Activated effector memory CD4-positive, alpha-beta T cell treated with anti-CD3 and anti-CD28 coated beads, Interleukin-2, amount 50 U/mL, for 16 hours (primary cell): Measurements from ENCODE around the gene TADA1.
A peak's percentile ranks its signal among the peaks of the same experiment; 100 is the strongest.
"Not testable (repeated sequence)": the region's sequence is repeated elsewhere in the genome, so short reads cannot be mapped to it uniquely, and the experiment has no call there.

Experiments used
- DNase-seq: peaks from one replicate; pipeline ENCODE4 v3.0.0-alpha.2; 2020

Gene TADA1

GRCh38 chr1:166843322-166843721, 32.7 kb downstream of the TADA1 start:
- no peak for DNase-seq

DNA sequence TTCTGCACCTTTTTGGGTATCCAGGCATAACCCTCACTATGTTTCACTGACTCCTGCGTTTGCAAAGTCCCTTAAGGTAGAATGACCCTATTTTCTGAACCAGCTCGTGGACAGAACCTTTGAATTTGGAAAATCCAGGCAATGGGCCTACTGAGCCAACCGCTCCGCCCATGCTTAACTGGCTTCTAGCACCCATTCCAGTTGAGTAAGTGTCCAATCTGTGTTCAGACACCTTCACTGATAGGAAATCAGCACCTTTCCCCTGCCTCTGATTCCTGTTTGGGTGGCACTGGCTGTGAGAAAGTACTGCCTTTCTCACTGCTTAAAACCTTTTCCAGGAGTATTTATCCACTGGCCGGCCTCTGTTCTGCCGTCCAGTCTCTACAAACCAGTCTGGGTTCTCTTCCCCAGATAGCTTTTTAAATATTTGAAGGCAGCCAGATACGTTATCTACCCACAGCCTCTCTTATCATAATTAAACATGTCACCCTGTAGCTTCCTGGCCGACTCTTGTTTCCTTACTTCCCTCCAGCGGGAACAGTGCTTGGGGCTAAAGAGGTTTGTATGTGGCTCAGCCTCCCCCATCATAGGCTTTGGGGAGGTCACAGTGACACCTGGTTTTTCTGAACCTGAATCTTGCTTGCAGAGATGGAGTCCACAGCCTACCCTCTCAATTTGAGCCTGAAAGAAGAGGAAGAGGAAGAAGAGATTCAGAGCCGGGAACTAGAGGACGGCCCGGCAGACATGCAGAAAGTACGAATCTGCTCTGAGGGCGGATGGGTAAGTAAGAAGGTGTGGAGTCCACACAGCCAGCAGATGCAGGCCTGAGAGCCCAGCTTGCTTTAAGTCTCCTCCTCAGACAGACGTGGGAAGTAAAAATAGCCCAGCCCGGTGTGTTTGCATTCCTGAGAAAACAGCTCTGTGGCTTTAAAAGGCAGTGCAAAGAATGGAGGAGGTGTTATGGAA, 35.5 kb downstream of the TADA1 start:
- no peak for DNase-seq

GRCh38 chr1:166839600-166840308, 36.3 kb downstream of the TADA1 start:
- DNase-seq = peak; percentile 88

- DNase-seq = peak; percentile 93
These were observed 37.1 kb downstream of the TADA1 start, which contains the start of gene POGK for GRCh38 chr1:166838766-166839599. Gene POGK, plus strand, starts transcription at chr1:166839475. Its CDS starts 1,482 bp downstream, at chr1:166840957.

DNA sequence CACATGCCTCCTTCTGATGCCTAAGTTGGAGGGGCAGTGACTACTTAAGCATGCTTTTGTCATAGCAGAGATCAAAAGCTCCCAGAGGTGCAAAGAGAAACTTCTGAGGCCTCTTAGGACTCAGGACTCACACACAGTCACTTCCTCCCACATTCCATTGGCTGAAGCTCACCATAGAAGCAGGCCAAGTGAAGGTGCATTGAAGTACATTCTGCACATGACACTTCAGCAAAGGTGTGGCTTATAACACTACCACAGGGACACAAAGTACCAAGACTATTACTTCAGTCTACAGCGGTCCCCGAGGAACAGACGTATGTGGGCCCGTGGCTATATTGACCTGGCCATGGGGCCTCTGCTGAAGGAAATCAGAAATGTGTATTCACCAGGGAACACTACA, 39.3 kb downstream of the TADA1 start:
- no peak for DNase-seq

DNA sequence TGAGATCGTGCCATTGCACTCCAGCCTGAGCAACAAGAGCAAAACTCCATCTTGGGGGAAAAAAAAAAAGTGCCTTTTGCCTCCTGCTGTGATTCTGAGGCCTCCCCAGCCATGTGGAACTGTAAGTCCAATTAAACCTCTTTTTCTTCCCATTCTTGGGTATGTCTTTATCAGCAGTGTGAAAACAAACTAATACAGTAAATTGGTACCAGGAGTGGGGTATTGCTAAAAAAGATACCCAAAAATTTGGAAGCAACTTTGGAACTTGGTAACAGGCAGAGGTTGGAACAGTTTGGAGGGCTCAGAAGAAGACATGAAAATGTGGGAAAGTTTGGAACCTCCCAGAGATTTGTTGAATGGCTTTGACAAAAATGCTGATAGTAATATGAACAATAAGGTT, 46.3 kb downstream of the TADA1 start:
- DNase-seq = not testable (repeated sequence)

DNA sequence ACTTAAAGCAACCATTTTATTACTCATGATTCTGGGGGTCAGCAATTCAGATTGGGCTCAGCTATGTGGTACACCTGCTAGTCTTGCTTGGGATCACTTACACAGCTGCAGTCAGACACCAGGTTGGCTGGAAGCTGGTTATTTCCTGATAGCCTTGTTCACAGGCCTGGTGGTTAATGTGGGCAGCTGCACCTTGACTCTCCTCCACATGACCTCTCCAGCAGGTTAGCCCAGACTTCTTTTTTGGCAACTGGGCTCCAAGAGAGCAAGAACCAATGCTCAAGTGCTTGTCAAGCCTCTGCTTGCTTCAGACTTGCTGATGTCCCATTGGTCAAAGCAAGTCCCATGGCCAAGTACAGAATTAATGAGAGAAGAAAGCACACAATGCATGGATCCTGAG, 48.6 kb downstream of the TADA1 start:
- no peak for DNase-seq

DNA sequence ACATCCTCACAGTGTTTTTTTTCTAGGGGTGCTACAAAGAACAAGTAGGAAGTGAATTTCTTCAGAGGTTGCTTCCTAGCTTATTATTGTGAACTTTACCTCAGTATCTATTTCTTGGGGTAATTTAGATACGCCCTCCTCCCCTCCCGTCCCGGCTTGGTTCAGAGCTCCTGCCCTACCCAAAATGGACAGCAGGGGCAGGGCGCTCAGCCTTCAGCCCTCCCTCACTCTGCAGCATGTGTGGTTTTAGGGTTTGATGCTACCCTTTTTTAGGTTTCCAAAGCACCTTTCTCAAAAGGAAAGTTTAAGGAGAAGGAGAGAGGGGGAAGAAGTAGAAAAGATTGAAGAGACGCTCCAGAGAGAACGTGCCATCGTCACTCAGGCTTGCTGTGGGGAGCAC, 53.7 kb downstream of the TADA1 start:
- no peak for DNase-seq

DNA sequence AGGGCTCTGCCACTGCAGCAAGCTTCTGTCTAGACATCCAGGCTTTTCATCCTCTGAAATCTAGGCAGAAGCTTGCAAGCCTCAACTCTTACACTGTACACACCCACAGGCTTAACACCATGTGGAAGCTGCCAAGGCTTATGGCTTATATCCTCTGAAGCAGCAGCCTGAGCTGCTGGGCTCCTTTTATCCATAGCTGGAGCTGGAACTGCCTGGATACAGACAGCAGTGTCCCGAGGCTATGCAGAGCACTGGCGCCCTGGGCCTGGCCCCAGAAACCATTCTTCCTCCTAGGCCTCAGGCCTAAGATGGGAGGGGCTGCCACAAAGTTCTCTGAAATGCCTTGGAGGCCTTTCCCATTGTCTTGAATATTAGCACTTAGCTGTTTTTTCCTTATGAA, 56.1 kb downstream of the TADA1 start:
- no peak for DNase-seq

DNA sequence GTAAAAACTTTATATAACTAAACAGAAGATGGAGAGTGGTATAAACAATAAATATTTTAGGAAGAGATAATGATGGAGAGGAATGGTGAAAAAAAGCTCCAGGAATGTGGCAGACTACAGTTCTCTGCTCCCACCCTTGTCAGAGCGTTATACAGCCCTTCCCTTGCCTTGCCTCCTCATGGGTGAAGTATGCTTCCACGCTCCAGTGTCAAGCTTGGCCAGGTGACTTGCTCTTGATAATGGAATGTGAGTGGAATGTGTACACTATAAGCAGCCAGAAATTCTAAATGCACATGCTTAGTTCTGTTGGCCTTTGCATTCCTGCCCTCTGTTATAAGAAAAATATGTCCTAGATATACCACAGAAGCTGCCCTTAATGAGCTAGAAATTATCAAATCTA, 61.5 kb downstream of the TADA1 start:
- DNase-seq = no peak

- no peak for DNase-seq
These were observed 62.4 kb downstream of the TADA1 start for GRCh38 chr1:166813508-166814223.

- no peak for DNase-seq
These were observed 64.4 kb downstream of the TADA1 start for GRCh38 chr1:166811691-166812090.

- no peak for DNase-seq
These were observed 67.1 kb downstream of the TADA1 start for GRCh38 chr1:166808952-166809351.
